Muscle of leg (tissue), 11 donors: ENCODE measurements around the gene HMOX2. TPM values are rescaled to one million over a fixed set of nuclear protein-coding genes. Genes with fewer than 3 reads are reported as not detected.

Source experiments
- DNase-seq: peaks from one replicate; pipeline ENCODE4 v3.0.0; 2013
- H3K27ac ChIP-seq: one replicate; pipeline ENCODE4 v1.5.1; 2013; ENCODE audit warnings: mild to moderate bottlenecking, low read length, control low read depth
- H3K27me3 ChIP-seq: one replicate; pipeline ENCODE4 v1.6.1; 2013; ENCODE audit warnings: low read length; ENCODE audit not compliant: control insufficient read depth, insufficient read depth
- H3K36me3 ChIP-seq: one replicate; pipeline ENCODE4 v1.6.1; 2013; ENCODE audit warnings: low read length; ENCODE audit not compliant: control insufficient read depth, insufficient read depth
- H3K4me1 ChIP-seq: one replicate; pipeline ENCODE4 v1.6.1; 2013; ENCODE audit warnings: low read length; ENCODE audit not compliant: control insufficient read depth, insufficient read depth
- H3K4me3 ChIP-seq: one replicate; pipeline ENCODE4 v1.5.1; 2013; ENCODE audit warnings: low read length, control low read depth
- H3K9me3 ChIP-seq: replicated peaks from 2 replicates; pipeline ENCODE4 v1.6.1; 2013; ENCODE audit warnings: low read depth, low read length; ENCODE audit not compliant: control insufficient read depth
- WGBS: methylation state at CpG from one replicate; pipeline ENCODE4 v1.1.5; 2013; ENCODE audit warnings: missing lambda C conversion rate; ENCODE audit not compliant: insufficient coverage; 5-methylcytosine and 5-hydroxymethylcytosine counted together
- polyA plus RNA-seq, 8 donors: library from polyadenylated mRNA; unstranded; fragments of 120-200 nt; gene quantifications; one replicate each; pipeline versions ENCODE4 v1.2.1 to v1.2.3, GENCODE V29; 2013; ENCODE audit warnings: inconsistent platforms in 1 of 8, low replicate concordance in 1 of 8; ENCODE audit not compliant: insufficient read length in 8 of 8, insufficient read depth in 1 of 8
- total RNA-seq: library from RNA; stranded (reverse); fragments of 120-200 nt; gene quantifications from one replicate; pipeline ENCODE4 v1.2.4, GENCODE V29; 2013

The HMOX2 gene
- total and polyA plus RNA-seq, 9 donors, result 37.2 to 53.0 (median 47.7) TPM

- Histone ChIP-seq H3K36me3 (peaks cover 68% of the 10 kb centered on the region), H3K9me3 (no peaks in the 10 kb centered on the region), H3K4me3 (no peak overlapping the region), H3K27ac (peak overlapping the region; percentile 55), H3K4me1 (peaks cover 35% of the 10 kb centered on the region), H3K27me3 (no peaks in the 10 kb centered on the region)
- DNase-seq, result no peak
- WGBS, result 64% methylated on average over 9 of the region's 14 CpGs
Observed at GRCh38 chr16:4510747-4511426, 34.7 kb downstream of the HMOX2 start.

GRCh38 chr16:4511441-4512082, 35.4 kb downstream of the HMOX2 start:
- H3K36me3 ChIP-seq, result peaks cover 64% of the 10 kb centered on the region
- WGBS, result 45% methylated on average over 9 of the region's 9 CpGs
- no peak overlapping the region for H3K4me3 ChIP-seq
- peak overlapping the region; percentile 55 for H3K27ac ChIP-seq
- H3K27me3 ChIP-seq, result no peaks in the 10 kb centered on the region
- H3K4me1 ChIP-seq, result peaks cover 31% of the 10 kb centered on the region
- DNase-seq, result peak; percentile 60
- H3K9me3 ChIP-seq, result no peaks in the 10 kb centered on the region

- Histone ChIP-seq H3K27ac (no peak overlapping the region), H3K9me3 (no peaks in the 10 kb centered on the region), H3K4me3 (no peak overlapping the region), H3K36me3 (peaks cover 58% of the 10 kb centered on the region), H3K27me3 (no peaks in the 10 kb centered on the region), H3K4me1 (peaks cover 28% of the 10 kb centered on the region)
- no peak for DNase-seq
- WGBS, result 86% methylated on average over 4 of the region's 10 CpGs
Observed at GRCh38 chr16:4512473-4512872, 36.3 kb downstream of the HMOX2 start.

- 83% methylated on average over 16 of the region's 19 CpGs for WGBS
- no peaks in the 10 kb centered on the region for H3K9me3 ChIP-seq
- peaks cover 50% of the 10 kb centered on the region for H3K36me3 ChIP-seq
- H3K4me3 ChIP-seq, result no peak overlapping the region
- no peak overlapping the region for H3K27ac ChIP-seq
- no peak for DNase-seq
- no peaks in the 10 kb centered on the region for H3K27me3 ChIP-seq
- peaks cover 30% of the 10 kb centered on the region for H3K4me1 ChIP-seq
Observed at GRCh38 chr16:4513086-4513860, 37.1 kb downstream of the HMOX2 start.

GRCh38 chr16:4513881-4514280, 37.7 kb downstream of the HMOX2 start:
- Histone ChIP-seq H3K36me3 (peaks cover 44% of the 10 kb centered on the region), H3K4me3 (no peak overlapping the region), H3K27me3 (no peaks in the 10 kb centered on the region), H3K9me3 (no peaks in the 10 kb centered on the region), H3K4me1 (peaks cover 30% of the 10 kb centered on the region), H3K27ac (no peak overlapping the region)
- WGBS, result 78% methylated on average over 3 of the region's 7 CpGs
- no peak for DNase-seq

- no peak for DNase-seq
- Histone ChIP-seq H3K27ac (peak overlapping the region; percentile 35), H3K4me1 (peaks cover 30% of the 10 kb centered on the region)
Observed at GRCh38 chr16:4514606-4515005, 38.4 kb downstream of the HMOX2 start.

GRCh38 chr16:4515611-4516233, 39.5 kb downstream of the HMOX2 start:
- no peak overlapping the region for H3K27ac ChIP-seq
- H3K27me3 ChIP-seq, result no peaks in the 10 kb centered on the region
- 60% methylated on average over 1 of the region's 5 CpGs for whole genome bisulfite sequencing
- H3K4me3 ChIP-seq, result no peak overlapping the region
- peaks cover 29% of the 10 kb centered on the region for H3K36me3 ChIP-seq
- H3K4me1 ChIP-seq, result peaks cover 30% of the 10 kb centered on the region
- H3K9me3 ChIP-seq, result no peaks in the 10 kb centered on the region
- DNase-seq, result peak; percentile 69

More at GRCh38 chr16:4514606-4515005, 38.4 kb downstream of the HMOX2 start:
- no peaks in the 10 kb centered on the region for H3K9me3 ChIP-seq
- peaks cover 37% of the 10 kb centered on the region for H3K36me3 ChIP-seq
- 52% methylated on average over 2 of the region's 7 CpGs for WGBS
- no peak overlapping the region for H3K4me3 ChIP-seq
- H3K27me3 ChIP-seq, result no peaks in the 10 kb centered on the region

- Histone ChIP-seq H3K9me3 (no peaks in the 10 kb centered on the region), H3K27ac (no peak overlapping the region), H3K27me3 (no peaks in the 10 kb centered on the region), H3K4me3 (no peak overlapping the region), H3K4me1 (peaks cover 36% of the 10 kb centered on the region), H3K36me3 (peaks cover 7% of the 10 kb centered on the region)
- DNase-seq, result peak; percentile 52
- 49% methylated on average over 10 of the region's 12 CpGs for WGBS
Observed at GRCh38 chr16:4517812-4518680, 41.8 kb downstream of the HMOX2 start.

GRCh38 chr16:4519274-4520058, 43.3 kb downstream of the HMOX2 start:
- 71% methylated on average over 8 of the region's 15 CpGs for WGBS
- peaks cover under 1% of the 10 kb centered on the region for H3K36me3 ChIP-seq
- no peak for DNase-seq
- peaks cover 39% of the 10 kb centered on the region for H3K4me1 ChIP-seq
- no peak overlapping the region for H3K4me3 ChIP-seq
- no peak overlapping the region for H3K27ac ChIP-seq
- H3K27me3 ChIP-seq, result no peaks in the 10 kb centered on the region
- no peaks in the 10 kb centered on the region for H3K9me3 ChIP-seq
